GM18498 (cell line): ENCODE data around the gene HOXA10.

ENCODE experiments used
- ATAC-seq: cut with Tn5 transposase; IDR thresholded peaks from one replicate; pipeline ENCODE4 v1.9.1; 2021; ENCODE audit warnings: mild to moderate bottlenecking, moderate library complexity; ENCODE audit not compliant: unreplicated experiment

The HOXA10 gene

DNA sequence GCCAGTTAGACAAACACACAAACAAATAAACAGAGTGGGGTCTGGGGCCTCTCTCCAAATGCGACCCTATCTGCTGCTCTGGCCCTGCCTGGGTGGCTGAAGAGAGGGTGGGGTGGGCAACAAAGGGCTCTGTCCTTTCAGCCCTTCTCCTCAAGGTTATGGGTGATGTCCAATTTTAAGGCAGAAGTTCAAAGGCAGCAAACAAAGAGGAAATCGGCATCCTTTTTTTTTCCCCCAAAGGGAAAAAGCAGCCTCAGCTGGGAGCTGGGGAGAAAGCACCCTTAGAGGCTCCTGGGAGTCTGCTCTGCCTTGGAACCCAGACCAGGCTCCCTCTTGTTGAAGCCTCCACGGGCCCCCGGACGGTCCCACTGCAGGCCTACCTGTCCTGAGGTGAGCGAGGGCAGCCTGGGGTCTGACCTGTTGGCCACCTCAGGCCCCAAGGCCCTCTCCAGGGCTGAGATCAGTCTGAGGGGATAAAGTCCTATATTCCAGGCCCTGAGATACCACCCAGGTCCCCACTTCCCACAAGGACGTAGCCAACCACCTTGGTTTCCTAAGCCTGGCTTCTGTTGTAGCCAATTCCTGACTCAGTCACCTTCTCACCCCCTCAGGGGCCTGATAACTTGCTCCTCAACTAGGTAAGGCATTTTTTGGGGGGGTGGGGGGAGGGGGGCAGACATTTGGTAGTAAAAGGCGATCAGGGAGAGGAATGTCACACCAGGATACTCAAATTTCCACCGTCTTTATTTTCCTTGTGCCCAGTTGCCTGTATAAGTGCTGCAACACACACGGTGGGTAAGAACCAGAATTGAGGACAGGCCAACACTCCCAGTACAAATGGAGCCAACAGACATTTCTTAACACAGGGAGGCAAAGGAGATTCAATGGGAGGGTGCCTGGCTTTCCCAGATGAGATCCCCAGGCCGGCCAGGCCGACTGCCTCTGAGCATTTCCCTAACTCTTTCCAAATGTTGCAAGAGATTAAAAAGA lies 6.6 kb upstream of the HOXA10 start:
- ATAC-seq = no peak

DNA sequence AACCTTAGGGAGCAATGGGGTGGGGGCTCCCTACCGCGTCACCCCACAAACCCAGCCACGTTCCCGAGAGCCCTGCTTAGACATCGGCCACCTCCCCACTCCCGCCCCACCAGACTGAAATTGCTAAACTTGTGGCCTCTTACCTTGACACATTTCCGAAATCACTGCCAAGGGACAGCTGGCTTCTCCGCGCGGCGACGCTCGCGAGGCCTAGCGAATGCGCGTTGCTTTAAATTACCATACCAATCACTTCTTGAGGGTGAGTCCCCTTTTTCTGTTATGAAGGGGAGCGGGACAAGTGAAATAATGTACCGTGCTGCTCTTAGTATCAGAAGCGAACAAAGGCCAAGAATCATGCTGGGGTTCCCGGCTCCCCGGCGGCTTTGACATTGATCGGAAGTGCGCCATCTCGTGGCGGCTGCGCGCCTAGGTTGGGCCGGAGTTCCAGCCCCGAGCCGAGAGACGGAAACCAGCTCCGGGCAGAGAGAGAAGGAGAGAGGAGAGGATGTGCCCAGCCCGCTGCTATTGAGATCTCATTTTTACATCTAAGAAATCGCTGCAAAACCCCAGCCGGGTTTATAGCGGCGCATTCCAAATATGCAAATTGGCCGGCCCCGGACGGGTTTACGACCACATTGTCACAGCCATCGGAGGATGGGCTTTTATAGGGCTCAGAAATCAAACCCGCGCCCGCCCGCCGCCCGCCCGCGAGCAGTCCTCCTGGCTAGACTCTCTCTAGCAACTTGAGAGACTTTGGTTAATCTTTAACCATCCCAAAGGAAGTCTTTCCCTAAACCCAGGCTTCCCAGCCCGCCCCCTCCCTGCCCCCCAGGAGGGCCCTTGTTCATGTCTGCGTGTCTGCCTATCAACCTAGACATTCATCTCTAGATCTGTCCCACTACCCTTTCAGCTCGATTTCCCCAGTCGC lies 5.6 kb upstream of the HOXA10 start:
- no peak for ATAC-seq

DNA sequence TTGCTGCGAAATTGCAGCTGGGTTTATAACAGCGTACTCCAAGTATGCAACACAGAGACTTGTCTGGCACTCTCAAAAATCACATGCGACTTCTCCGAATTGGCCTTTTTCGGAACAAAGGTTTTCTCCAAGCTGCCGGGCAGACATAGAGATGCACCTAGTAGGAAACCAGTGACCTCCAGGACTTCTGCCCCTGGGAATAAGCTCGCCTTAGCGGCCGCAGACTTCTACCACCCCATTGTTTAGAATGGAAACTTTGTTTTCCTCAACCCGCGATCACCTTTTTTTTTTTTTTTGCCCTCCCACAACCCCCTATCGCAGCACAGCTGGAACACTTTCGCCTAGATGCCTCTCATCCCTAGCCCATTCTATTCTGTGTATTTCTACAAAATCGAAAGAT lies 4.9 kb upstream of the HOXA10 start:
- no peak for ATAC-seq

DNA sequence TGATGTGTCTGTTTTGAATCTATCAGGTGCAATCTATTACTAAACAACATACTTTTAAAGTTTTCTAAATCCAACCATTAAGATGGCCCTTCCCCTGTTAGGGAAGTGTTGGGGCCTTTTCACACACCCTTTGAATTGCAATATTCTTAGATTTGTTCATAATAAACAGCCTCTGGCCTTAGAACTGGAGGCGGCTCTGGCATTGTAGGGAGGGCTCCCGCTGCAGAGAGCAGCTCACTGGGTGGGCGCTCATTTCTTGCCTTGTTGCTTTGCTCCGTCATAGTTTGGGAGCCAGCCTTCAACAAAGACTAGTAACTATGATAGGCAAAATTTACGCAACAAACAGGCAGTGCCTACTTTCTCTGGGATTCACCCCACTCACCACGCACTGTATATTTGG lies 4.2 kb upstream of the HOXA10 start:
- no peak for ATAC-seq

DNA sequence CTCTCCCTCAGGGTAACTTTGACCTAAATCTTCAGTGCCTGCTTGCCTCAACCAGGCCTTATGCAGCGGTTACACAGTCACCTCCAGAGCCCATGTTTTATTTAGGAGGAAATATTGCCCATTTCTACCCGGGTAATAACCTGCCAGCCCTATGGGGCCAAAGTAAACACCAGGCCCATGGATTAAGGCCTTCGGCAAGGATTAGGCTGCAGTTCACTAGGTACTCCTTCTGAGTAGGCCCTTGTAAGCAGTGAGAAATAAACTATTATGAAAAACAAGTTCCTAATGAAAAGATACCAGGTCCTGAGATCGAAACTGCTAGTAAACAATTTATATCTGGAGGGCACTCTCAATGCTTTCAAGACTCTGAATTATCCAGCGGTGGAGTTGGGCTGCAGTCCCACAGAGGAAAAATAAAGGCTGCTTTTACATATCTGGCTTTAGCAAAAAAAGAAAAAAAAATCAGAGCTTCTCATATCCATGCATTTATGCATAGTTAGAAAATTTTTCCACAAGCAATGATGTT lies 3.7 kb upstream of the HOXA10 start:
- no peak for ATAC-seq

DNA sequence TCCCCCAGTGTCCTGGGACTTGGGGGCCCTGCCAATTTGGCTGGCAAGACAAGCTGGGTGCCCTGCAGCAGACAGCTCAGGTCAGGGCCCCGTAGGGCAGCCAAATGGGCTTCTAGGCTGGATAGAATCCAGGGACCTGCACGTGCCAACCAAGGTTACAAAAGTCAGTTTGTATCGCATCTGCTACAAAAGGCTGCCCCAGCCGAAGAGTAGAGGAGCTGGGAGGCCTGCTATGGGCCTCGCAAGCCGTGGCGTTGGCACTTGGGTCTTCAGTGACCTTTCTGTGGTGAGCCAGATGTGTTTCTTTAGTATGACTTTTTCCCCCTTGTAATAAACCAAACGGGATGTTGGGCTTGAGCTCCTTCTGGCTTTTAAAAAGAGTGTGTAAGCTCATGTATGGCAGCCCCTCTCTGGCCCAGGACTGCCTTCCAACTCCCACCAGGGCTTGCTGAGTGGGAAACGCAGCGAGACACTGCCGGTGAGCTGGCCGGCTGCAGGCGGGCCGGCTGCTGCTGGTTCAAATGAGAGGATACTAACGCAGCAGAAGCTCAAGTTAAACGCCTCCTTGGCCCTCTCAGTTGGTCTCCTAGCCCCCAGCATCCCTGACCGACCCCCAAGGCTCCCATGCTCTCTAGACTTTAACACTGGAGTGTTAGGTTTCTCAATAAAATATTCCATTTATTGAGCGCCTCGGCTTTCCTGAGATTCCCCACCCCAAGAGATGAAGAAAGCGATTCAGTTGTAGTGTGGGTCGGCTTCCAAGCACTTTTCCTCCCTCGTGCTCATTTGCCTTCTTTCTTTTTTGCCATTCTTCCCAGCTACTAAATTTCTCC lies 3.1 kb upstream of the HOXA10 start:
- ATAC-seq = no peak

DNA sequence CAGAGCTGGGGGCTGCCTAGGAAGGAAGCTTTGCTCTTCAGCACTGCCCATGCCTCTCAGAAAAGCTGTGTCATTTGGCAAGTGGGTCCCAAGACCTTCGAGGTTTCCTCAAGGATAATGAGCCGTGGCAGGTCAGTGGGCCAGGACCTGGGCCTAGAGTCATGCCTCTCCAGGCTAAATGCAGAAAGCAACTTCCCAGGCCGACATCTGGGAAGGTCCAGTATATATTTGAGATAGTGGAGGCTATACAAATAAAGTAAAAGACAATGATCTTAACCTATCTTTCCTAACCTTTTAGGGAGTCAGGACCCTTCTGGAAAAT lies 2.4 kb upstream of the HOXA10 start:
- ATAC-seq = no peak

DNA sequence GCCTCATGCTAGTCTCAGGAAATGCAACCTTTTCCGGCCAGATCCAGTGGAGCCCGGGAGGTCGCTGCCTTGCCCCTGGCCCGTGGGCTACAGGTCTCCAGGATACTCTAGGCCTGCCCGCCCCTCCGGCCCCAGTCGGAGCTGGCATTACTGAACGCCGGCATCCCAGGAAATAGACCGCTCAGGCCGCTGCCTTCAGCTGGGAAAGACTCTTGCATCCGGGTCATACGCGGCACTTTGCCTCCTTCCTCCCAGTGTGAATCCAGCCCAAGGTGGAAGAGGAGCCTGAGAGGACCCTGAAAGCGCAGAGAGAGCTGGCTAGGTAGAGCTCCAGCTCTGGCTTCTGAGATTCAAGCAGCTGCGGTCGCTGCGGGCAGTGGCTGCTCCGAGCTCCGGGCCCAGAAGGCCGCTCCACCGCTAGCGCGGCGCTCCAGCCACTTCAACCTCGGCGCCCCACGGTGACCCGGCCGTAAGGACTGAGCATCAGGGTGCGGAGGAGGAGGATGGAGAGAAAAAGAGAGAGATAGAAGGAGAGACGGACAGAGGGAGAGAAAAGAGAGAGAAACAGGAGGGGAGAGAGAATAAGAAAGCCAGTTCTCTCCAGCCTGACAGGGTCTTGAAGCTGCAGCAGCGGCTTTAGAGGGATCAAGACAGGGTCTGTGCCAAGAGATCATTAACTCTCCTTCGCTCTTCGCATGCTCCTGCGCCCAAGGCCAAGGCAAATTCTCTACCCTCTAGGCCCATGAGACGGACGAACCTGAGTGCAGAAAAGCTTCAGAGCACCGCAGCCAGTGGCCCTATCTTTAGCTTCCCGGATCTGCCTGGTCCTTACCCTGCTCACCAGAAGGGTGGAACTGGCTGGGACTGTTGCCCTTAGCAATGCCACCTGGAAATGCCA lies 1.8 kb upstream of the HOXA10 start:
- no peak for ATAC-seq

DNA sequence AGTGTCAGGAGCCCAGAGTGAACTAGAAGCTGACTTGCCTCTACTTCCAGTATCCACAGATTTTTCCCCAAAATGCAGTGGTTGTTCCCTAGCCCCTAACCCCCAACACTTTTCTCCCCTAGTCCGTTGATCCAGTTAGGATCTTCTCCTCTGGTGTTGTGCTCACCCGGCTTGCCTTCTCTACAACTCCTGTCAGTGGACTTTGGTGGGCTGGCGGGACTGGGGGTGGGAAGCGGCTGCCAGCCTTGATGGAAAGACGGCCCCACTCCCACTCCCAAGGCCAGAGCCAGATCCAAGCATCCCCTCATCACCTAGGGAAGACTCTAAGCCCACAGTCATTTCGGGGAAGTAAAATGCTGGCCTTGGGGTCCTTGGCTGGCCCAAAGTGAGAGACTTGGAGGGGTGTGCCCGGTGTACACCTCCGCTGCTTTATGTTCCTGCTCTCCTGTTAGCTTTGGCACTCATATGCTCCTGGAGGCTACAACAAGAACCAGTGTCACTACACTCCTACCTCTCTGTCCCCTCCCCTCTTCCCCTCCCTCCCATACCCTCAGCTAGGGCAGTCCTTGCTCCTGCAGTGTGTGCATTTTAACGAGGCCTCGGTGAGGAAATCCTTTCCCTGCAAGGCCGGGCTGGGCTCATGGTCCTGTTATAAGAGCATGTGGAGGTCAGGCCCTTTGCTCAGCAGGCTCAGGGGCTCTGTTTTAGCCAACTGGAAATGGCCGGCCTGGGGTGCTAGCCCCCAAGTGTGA lies 930 bp upstream of the HOXA10 start:
- ATAC-seq = no peak

DNA sequence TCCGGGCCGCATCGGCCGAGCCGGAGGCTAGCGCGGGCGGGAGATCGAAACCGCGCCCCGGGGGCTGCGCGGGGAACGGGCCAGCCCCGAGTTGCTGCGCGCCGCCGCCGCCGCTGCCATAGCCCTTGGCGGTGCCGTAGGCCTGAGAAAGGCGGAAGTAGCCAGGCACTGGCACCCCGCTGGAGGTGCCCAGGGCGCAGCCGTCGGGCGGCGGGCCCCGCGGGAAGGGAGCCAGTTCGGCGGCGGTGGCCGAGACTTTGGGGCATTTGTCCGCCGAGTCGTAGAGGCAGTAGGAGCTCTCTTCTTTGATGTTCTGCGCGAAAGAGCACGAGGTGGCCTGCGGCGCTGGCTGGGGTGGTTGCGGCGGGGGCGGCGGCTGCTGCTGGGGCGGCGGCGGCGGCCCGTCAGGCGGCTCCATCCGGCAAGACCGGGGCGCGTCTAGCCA lies 587 bp downstream of the HOXA10 start:
- no peak for ATAC-seq

DNA sequence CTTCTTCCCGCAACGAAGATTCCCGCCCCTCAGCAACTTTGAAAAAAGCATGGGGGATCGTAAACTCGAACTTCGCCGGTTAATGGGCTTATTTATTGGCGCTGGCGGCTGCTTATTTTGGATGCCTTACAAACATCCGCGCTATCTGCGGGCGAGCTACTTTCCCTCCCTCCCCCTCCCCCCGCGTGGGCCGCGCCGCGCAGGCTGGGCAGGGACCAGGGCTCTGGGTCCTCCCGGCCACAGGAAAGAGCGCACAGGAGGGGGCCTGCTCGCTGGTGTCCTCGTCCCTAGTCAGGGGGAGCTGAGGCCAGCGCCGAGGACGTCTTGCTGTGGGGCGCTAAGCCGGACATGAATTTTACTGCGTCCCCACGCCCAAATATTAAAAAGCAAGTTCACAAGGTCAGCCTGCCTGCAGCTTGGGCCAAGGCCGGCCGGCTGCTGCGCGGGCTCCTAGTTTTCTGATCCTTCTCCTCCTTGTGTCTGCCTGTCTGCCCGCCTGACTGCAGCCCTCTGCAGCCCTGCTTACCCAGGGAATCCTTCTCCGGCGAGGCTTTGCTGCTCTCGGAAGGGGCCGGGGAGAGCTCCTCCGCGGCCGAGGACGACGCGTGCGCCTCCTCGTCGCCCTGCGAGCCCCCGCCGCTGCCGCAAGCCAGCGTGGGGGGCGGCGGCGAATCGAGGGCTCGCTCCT lies 1.2 kb downstream of the HOXA10 start:
- no peak for ATAC-seq

DNA sequence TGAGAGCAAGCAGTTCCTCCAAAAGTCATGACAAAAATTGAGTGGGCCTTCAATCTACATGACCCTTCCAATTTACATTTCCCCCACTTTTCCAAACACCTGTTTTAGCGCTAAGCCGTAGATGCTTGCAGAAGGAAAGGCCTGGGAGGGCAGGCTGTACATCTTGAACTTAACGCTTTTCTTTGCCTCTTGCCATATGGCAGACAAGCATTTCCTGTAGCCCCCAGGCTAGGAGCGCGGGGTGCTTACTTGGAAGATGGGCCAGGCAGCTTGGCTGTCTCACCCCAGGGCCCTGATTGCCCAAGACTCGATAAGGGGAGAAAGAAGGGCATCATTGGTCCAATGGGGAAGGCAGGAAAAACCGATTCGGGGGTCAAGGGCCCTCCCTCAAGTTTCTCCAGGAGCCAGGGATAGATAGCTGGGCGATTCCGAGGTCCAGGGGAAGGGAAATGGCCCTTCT lies 1.8 kb downstream of the HOXA10 start:
- ATAC-seq = no peak

DNA sequence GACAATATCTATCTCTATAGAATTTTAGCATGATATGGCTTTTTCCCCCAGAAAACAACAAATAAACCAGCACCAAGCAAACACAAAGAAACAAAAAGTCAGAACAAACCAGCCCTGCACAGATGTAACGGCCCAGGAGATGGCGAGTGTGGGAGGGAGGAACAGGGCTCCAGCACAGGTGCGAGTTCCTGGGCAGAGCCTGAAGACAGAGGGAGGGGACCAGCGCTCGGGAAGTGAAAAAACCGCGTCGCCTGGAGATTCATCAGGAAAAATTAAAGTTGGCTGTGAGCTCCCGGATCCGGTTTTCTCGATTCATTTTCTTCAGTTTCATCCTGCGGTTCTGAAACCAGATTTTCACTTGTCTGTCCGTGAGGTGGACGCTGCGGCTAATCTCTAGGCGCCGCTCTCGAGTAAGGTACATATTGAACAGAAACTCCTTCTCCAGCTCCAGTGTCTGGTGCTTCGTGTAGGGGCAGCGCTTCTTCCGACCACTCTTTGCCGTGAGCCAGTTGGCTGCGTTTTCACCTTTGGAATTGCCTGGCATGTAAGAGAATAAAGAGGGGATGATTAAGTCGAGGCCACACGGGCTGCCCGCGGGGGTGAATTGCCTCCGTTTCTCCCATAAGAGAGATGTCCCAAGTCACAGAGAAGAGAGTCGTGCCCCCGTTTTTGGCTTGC lies 2.3 kb downstream of the HOXA10 start:
- ATAC-seq = no peak

DNA sequence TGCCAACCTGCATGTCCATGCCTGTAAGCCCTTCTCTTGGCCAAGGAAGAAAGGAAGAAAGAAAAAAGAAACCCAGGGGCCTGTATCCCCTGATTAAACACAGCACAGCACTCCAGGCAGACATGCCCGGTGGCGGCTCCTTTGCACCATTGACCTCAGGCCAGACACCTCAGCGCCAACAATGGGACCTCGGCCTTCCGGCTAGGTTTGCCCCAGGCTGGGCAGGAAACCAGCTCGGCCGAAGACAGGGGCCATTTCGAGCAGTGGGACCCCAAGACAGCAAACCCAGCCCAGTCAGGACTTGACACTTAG lies 2.8 kb downstream of the HOXA10 start:
- no peak for ATAC-seq

DNA sequence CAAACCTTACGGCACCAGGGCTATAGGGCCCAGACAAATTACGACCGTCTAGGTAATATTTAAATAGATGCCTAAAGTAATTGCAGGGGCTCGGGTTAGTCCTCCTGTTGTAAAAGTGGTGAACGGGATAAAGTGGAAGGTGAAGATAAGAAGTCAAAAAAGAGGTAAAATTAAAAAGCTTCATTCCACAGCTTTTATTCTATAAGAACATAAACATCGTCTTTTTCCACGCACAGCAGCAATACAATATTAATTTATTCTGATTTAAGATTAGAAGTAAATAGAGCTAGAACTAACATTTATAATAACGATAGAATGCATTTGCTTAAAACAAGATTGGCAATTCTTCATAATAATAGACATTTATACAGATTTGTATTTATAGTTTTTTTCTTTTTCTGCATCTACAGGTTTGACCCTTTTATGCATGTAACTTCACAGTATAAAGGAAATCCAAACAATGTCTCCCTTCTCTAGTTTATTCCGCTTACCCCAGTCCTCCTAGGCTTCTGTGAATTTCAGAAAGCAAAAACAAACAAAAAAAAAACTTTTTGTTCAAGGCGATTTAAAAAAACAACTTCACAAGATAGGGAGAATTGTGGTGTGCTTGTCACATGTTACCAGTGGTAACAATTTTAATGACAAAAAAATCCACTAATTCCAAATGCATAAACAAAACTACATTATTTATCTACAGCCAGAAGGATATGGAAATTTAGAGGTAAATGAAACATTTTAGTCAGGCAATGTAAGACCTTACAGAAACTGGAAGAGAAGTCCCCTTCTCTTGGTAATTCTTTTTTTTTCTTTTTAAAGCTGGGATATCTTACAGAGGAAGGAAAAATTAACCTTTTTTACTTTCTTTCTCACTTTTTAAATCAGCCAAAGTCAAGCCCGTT lies 3.4 kb downstream of the HOXA10 start:
- ATAC-seq = no peak

DNA sequence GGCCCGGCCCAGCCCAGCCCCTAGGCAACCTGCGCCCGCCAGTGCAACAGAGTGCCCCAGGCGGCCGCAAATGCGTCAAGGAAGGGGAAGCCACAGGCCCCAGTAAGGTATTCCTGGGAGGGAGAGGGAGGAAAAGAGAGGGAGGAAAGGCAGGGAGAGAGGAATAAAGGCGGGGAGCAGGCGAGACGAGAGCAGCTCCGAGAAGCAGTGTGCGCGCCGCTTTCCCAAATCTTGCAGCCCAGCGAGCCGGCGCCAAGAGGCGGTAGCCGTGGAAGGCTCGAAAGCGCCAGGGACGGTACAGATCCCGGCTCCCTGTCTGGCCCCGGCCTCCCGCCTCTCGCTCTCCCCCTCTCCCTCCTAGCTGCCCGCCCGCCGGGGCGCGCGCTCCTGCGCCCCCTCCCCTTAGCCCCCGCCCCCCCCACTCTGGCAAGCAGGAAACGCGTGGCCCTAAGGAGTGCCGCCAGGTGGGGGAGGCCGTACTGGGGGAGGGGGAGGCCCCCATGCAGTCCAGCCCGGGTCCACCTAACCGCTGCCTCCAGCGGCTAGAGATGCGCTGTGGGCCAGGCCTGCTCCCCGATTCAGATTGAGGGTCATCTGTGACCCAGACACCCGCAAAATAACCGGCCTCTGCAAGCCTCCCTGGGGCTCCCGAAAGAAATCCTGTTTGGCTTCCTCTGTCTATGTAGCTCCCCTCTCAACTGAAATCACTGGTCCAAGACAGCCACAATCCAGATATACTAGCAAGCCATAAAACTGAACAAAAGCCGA lies 4.3 kb downstream of the HOXA10 start:
- no peak for ATAC-seq
